Renal cortex interstitium (tissue), 11 donors: ENCODE measurements around the gene OR52I2. TPM values are rescaled to one million over a fixed set of nuclear protein-coding genes. Genes with fewer than 3 reads are reported as not detected.

Experiments
- DNase-seq, 11 donors: peaks; one replicate each; pipeline ENCODE4 v3.0.0-alpha.2; 2013; ENCODE audit warnings: low read depth in 9 of 11, low spot score in 4 of 11; ENCODE audit errors: extremely low read depth in 1 of 11
- polyA plus RNA-seq, 3 donors: library from polyadenylated mRNA; unstranded; fragments of 120-200 nt; gene quantifications; one replicate each; pipeline ENCODE4 v1.2.1, GENCODE V29; 2013; ENCODE audit not compliant: insufficient read length in 3 of 3

Gene OR52I2
- polyA plus RNA-seq, 3 donors, result not detected

DNA sequence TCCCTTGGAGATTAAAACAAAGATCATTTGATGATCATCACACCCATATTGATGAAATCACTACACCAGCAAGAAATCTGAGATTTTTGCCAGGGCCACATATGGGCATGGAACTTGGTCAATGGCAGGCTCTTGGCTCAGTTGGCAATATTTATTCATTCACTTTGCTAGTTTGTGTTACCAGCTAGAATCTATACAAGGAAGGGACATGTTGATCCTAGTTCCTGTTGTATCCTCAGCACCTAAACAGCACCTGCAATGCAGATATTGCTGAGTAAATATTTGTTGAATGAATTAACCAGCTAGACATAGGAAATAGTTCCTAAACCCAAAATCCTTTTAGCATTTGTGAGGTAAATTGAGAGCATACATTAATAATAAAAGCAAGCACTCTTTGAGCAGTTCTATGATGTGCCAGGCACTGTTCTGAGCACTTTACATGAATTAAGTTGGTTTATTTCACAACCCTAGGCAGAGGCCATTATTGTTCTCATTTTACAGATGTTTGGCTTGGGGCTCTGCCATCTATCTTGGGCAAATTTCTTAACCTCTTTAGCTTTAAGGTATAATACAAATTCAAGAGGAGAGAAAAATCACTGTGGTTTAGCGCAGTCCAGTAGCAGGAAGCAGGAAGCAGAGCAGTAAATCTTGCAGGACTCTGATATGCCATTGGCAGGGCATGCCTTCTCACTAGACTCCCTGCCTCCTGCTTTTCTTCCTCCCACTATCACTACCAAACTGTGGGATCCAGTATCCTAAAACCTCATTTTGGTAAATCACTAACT lies 24.9 kb downstream of the OR52I2 start:
- peak in 1 of 11 donors; percentile 5 for DNase-seq

DNA sequence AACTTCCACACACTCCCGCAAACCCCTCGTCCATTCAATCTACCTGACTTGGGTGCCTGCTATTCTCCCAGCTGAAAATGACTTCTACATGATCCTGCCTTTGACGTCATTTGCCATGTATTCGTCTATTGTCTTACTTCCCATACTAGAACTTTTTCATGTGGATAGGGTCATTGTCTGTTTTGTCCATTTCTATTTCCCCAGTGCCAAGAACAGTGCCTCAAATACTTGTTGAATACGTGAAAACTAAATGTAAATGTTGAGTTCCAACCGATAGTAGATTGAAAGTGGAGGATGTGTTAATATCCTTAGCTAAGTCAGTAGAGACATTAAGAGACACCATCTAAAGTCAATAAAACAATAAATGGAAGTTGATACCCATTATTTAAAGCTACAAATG lies 25.6 kb downstream of the OR52I2 start:
- DNase-seq, result peak in 3 of 11 donors; percentile 0 to 9 (median 6)

DNA sequence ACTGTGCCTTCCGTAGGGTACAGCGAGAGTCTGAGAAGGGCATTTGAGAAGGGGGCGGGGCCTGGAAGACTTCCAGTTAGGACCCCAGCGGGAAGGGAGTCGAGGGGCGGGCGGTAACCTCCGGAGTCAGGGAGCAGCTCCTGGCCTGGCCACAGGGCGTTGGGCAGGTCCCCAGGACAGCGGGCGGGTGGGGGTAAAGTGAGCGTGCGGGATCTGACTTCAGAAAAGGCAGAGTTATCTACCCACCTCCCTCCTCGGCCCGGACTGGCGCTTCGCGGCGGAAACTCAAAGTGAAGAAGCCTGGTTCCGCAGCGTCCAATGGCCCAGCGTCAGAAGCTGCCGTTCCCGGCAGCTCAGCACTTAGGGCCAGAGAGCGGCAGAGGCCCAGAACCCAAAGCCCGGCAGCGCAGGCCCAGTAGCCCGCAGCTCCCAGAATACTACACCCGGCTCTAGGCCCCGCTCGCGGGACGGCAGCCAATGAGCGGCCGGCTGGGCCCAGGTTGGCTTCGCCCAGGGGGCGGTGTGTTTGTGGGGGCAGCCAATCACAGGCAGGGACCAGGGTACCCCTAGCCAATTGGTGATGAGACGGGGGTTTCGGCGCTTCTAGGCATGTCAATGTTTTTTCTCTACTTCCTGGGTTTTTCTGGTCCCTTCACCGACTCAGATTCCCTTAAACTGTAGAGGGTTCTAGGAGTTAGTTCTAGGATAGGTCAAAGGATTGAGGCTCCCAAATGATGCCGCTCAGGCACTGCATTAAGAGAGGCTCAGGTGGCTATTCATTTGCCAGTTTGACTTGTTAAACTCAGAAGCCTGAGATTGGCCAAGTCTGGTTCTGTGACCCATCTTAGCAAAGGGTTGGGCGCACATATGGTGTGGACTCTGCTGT lies 26.5 kb downstream of the OR52I2 start, which contains the start of gene TRIM68:
Gene TRIM68, minus strand, starts transcription at position 451 of the 886 bp plus-strand sequence. CDS start 2,727 bp downstream, outside the sequence.
- DNase-seq, result peak; percentile 74 to 94 (median 90)

DNA sequence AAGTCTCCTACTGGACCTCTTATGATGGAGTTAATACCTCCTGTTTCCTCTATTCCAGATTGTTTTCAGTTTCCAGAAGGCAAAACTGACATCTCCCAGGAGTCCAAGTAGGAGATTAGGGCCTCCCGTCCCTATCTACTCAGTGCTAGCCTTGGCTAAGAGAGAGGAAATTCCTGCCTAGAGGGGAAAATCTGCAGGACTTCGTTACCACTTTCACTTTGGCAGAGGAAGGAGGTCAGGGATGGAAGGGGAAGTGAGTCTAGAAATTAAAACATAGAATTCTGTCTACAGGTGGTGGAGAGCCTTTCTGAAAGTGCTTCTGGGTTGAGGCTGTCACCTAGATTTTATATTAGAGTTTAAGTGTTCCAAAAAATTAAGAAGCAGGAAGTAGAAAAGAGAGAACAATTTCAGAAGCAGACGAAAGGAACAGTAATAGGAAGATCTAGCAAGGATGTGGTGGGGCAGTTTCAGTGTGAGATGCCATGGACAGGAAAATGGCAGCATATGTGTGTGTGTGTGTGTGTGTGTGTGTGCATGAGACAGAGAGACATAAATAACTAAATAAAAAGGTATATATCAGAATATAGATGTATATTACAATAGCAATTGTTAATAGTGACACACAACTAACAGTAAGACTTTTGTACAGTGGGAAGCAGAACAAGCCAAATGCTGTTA lies 28.9 kb downstream of the OR52I2 start:
- no peak for DNase-seq

DNA sequence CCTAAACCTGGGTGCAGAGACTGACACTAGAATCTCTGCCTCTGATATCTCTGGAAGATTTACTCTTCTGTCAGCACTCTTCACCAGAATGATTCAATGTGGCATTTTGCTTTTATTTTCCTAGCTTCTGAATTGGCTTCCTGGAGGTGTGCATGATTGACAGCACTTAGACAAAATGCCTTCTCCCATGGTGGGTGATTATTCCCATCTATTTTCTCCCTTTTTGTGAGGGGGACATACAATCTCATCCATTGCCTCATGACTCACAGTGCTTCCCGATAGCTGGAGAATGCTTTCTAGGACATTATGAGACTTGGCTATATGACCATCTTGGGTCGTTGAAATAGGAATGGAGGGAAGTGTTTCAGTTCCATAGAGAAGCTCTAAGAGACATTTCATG lies 30.4 kb downstream of the OR52I2 start:
- no peak for DNase-seq

DNA sequence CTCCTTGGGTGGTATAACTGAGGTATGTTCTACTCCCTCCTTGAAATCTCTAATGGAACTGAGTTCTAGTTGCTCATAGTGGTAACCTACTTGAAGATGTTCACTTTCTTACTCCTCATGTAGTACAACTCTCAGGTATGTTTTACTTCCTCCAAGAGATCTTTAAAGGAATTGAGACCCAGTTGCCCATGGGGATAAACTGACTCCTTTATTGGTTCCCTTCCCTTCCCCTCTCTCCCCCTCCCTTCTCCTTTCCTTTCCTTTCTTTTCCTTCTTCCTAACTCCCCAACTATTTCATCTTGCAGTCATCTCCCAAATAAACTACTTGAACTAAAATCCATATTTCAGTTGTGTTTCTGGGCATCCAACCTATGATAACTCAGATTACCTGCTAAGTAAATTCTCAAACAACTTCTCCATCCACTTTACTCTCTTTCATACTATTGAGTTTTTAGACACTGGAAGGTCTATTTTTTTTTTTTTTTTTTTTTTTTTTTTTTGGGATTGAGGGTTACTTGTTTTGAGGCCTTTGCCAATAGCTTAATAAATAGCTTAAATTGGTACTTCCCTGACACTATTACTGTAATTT lies 34.4 kb downstream of the OR52I2 start:
- no peak for DNase-seq

DNA sequence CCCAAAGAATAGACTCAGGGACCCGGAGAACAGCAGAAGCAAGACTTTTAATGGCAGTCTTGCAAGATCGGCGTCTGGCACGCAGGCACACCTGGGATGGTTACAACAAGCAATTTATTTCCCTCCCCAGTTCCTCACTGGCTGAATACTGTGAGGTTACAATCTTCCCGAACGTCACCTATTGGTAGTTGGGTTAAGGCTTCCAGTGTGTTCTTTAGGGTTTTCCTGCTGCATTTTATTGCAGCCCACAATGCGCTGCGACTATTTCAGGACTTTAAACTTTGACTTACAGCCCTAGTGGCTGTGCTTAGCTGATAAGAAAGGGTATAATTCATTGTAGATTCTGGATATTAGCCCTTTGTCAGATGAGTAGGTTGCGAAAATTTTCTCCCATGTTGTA lies 38.0 kb downstream of the OR52I2 start:
- DNase-seq, result no peak

DNA sequence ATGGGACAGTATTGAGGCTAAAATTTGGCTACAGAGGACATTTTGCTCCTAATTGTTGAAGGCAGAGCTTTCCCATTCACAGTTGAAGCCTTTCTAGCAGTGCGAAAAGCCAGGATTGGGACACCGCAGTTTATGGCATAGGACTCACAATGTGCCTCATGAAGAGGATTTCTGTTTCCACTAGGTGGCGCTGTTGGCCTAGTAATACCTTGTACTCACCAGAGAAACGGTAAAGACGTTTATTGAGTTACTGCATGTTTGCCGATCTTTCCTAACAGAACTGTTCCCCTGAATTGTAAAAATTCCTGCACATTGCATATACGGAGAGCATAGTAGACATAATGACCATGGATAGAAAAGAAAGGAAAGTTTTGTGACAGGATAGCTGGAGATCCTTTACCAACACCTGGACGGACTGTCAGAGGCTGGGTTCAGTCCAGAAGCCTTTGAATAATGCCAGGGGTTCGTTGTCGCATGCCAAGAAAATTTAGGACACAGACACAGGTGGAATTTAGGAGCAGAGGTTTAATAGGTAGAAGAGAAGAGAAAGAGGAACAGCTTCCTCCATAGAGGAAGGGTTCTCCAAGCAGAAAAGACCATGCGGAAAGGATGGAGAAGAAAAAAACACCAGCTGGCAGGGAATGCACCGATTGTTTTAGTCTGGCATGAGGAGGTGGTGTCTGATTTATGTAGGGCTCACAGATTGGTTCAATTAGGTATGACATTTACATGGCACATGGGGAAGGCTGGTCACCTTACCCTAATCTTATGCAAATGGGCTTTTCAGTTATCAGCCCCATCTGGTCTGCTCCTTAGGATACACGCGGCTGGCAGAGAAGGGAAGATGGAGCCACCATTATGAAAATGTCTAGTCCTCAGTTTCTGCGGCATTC lies 44.9 kb downstream of the OR52I2 start:
- DNase-seq, result peak; percentile 41 to 78 (median 62)

DNA sequence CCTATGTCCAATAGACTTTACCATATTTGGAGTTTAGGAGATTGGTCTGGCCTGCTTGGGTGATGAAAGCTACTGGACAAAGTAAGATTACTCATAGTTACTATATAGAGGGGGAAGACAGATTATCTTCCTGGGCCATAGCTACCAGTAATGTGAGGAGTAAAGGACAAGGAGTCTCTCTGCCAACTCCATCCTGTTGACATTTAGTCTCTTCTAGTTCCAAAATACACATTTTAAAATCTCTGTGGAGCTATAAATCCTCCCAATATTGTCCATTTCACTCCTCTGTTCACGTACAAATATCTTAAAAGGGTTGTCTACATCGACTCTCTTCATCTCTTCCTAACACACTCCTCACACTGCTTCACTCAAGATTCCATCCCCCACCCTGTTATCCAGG lies 54.6 kb downstream of the OR52I2 start:
- DNase-seq, result no peak

DNA sequence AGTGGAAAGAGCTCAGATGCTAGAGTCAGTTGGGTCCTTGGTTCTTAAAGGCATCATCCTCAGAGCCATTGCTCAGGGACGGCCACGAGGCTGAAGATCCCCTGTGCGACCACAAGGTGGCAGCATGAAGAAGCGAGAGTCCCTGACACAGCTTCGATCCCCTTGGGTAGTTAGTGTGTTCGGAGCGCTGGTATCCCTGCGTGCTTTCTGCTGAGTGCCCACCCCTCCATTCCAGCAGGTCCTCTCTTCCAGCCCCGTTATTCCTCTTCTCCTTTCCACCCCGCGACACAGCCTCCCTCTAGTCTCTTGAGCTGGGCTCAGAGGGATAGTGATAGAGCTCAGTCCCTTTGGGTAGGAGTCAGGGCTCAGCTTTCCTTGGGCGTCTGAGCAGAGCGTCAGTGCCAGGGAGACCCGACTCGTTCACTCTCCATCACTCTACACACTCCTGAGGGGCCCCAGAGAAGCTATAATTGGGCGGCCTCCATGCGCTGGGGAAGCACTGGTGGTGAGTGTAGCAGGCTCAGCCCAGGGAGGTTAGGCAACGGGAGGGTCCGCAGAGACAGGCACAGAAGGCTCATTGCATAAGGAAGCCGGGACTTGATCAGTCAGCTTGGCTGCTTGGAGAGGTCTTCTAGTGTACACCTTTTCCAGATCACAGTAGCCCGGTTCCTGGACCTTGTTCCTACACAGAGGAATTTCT lies 55.6 kb downstream of the OR52I2 start, which contains the start of gene OR51D1:
Gene OR51D1, plus strand, starts transcription at position 516 of the 700 bp plus-strand sequence. CDS start 2,314 bp downstream, outside the sequence.
- DNase-seq, result peak; percentile 50 to 77 (median 68)

DNA sequence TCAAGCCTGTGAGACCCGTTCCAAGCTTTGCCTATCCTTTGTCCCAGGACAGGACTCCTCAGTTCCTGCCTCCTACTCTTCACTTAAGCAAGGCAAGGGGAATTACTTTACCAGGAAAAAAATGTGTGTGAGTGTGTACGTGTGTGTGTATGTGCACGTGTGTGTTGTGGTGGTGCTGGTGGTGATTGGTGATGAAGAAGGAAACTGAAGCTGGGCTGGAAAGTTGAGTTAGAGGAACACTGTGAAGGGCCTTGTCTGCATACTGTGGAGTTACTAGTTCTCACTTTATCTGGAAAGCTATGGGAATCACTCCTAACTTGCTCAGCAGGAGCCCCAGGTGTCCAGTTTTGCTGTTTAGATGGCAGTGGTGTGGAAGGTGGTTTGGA lies 56.1 kb downstream of the OR52I2 start:
- DNase-seq, result no peak

DNA sequence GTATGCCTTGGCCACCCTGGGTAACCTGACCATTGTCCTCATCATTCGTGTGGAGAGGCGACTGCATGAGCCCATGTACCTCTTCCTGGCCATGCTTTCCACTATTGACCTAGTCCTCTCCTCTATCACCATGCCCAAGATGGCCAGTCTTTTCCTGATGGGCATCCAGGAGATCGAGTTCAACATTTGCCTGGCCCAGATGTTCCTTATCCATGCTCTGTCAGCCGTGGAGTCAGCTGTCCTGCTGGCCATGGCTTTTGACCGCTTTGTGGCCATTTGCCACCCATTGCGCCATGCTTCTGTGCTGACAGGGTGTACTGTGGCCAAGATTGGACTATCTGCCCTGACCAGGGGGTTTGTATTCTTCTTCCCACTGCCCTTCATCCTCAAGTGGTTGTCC lies 58.4 kb downstream of the OR52I2 start:
- DNase-seq, result no peak

DNA sequence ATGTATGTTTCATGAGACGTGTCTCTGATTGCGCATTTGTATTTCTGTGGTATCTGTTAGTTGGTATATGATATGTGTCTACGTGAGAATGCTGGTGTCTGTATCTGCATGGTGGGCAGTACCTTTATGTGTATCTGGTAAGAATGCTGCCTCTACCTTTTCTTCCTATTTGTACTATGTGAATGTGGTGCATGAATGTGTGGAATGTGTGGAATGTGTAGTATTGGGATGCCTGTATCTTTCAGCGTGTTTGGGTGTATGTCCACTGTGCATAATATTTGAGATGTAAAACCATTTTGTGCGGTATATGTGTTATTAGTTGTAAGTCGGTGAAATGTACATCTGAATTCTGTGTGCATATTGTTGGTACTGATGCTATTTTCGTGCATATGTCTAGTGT lies 60.0 kb downstream of the OR52I2 start:
- no peak for DNase-seq

DNA sequence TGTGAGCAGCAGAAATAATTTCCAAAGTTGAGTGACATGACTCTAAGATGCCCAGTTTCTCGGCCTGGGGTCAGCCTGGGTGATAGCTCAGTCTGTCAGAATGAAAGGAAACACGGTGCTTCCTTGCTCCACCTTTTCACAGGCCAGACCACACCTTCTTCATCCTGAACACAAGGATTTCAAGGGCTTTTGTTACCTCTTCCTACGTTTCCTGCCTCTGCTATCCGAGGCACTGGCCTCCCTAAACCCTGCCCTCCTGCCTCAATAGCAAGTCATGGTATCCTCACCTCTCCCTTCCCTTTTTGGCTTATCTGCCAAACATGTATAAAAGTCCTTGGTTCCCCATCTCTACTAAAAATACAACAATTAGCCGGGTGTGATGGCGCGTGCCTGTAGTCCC lies 60.5 kb downstream of the OR52I2 start:
- DNase-seq, result no peak
